ENCODE data around the gene FRMPD2. TPM values are rescaled to one million over a fixed set of nuclear protein-coding genes. Genes with fewer than 3 reads are reported as not detected.

Gene FRMPD2
- total RNA-seq, 1 experiment from 2014 or later: 0.30 TPM

DNA sequence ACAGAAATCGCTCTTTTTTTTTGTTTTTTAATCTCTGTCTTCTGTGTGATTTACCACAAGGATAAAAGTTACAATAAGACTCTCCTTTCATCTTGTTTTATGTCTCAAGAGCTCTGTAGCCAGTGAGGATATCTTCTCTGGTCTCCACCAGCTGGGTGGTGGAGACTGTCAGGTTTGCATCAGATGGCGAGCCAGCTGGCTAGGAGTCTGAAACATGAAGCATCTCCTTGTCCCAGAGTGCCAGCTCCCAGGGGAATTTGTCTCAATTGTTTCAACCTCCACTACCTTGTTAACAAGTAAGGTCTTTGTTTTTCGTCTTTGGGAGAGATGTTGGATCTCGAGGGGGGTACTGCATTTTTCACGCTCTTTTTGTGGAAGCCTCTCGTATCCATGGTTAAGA is 47.3 kb downstream of the FRMPD2 start:
- no peaks in the 10 kb centered on the region for H4K20me1 ChIP-seq (ENCODE audit: insufficient read depth)
- ChIA-PET RAD21 (ENCODE audit: low non-redundant PET in 1 of 2, low total read pairs in 2 of 2, uncharacterized antibody in 2 of 2, unreplicated experiment in 2 of 2) (no interaction called here), CTCF (no interaction called here), POLR2A (no interaction called here)
- no peaks in the 10 kb centered on the region for H3K36me3 ChIP-seq (ENCODE audit: control insufficient read depth in 1 of 2, insufficient read depth in 2 of 2, low read length in 2 of 2)
- H3K4me1 ChIP-seq (ENCODE audit: control insufficient read depth in 1 of 2, insufficient read depth in 2 of 2, low read length in 2 of 2): no peaks in the 10 kb centered on the region
- H3K9me3 ChIP-seq (ENCODE audit: control insufficient read depth in 1 of 2, insufficient read depth in 1 of 2, low read depth in 1 of 2, low read length in 2 of 2): no peaks in the 10 kb centered on the region
- no peak overlapping the region for H3K4me3 ChIP-seq (replicated peaks in 1 of 2; ENCODE audit: low read depth in 1 of 2, low read length in 2 of 2)
- DNase-seq (ENCODE audit: low read depth, low spot score) (no peak), ATAC-seq (no peak)
- no TSS peak for BruUV-seq (replicated peaks)
- no peak overlapping the region for H3K9ac ChIP-seq (ENCODE audit: low read length)
- no peak for TF ChIP-seq ELF1 (IDR thresholded peaks at IDR 0.05; ENCODE audit: borderline replicate concordance, low read depth)
- H2AFZ ChIP-seq (ENCODE audit: low read depth, low read length, poor library complexity, severe bottlenecking): no peak overlapping the region
- no peak overlapping the region for H3K27ac ChIP-seq (ENCODE audit: low read depth, low read length)
- no peak overlapping the region for H3K4me2 ChIP-seq (ENCODE audit: low read length)
- intact Hi-C loops (cut with micrococcal nuclease): no loop called here
- no peaks in the 10 kb centered on the region for H3K9me2 ChIP-seq (ENCODE audit: insufficient read depth)
- H3K79me2 ChIP-seq (ENCODE audit: insufficient read depth, low read length): no peaks in the 10 kb centered on the region
- peaks cover 23% of the 10 kb centered on the region; the same call in 1 of the 2 replicates for H3K27me3 ChIP-seq (ENCODE audit: insufficient read depth, low read length)

DNA sequence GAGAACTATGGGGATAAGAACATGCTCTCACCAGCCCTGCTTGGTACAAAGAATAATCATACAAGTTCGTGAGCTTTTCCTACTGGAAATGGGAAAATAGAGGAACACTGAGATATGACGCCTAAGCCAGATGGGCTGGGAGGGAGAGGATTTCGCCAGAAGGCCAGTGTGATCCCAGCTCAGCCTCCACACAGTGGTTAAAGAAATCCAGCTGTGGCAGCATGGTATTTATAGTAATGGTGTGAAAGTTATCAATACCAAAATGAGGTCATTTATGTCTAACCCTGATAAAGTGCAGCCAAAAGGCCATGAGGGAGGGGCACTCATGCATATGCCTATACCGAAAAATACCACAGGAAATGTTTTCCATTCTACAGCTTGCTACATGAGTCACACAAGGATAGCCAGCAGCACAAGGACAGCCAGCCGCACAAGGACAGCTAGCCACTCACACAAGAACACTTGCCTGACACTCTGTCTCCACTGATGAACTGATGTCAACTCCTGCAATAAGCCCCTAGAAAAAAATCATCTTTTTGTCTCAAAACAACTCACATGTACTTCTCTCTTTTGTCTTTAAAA is 49.4 kb downstream of the FRMPD2 start:
- BruUV-seq (replicated peaks): no TSS peak
- POLR2A ChIA-PET: no interaction called here
- peaks cover 23% of the 10 kb centered on the region; the same call in 1 of the 2 replicates for H3K27me3 ChIP-seq (ENCODE audit: insufficient read depth, low read length)

More for the DNA sequence above, 49.4 kb downstream of the FRMPD2 start:
- Histone ChIP-seq H3K4me3 (replicated peaks in 1 of 2; ENCODE audit: low read depth in 1 of 2, low read length in 2 of 2) (no peak overlapping the region), H3K27ac (ENCODE audit: low read depth, low read length) (no peak overlapping the region), H3K9me2 (ENCODE audit: insufficient read depth) (no peaks in the 10 kb centered on the region), H3K9me3 (ENCODE audit: control insufficient read depth in 1 of 2, insufficient read depth in 1 of 2, low read depth in 1 of 2, low read length in 2 of 2) (no peaks in the 10 kb centered on the region), H3K4me2 (ENCODE audit: low read length) (no peak overlapping the region), H2AFZ (ENCODE audit: low read depth, low read length, poor library complexity, severe bottlenecking) (no peak overlapping the region), H3K36me3 (ENCODE audit: control insufficient read depth in 1 of 2, insufficient read depth in 2 of 2, low read length in 2 of 2) (no peaks in the 10 kb centered on the region), H3K79me2 (ENCODE audit: insufficient read depth, low read length) (no peaks in the 10 kb centered on the region), H3K4me1 (ENCODE audit: control insufficient read depth in 1 of 2, insufficient read depth in 2 of 2, low read length in 2 of 2) (no peaks in the 10 kb centered on the region), H4K20me1 (ENCODE audit: insufficient read depth) (no peaks in the 10 kb centered on the region), H3K9ac (ENCODE audit: low read length) (no peak overlapping the region)
- RAD21 ChIA-PET (ENCODE audit: low non-redundant PET in 1 of 2, low total read pairs in 2 of 2, uncharacterized antibody in 2 of 2, unreplicated experiment in 2 of 2): no interaction called here
- DNase-seq (ENCODE audit: low read depth, low spot score) (no peak), ATAC-seq (no peak)
- TF ChIP-seq YY1 (IDR thresholded peaks at IDR 0.05; ENCODE audit: extremely low read depth, insufficient replicate concordance, low read depth, low read length): no peak
- no peak for TF ChIP-seq ZFX (IDR thresholded peaks at IDR 0.05)
- TF ChIP-seq EZH2 (IDR thresholded peaks at IDR 0.05): no peak
- TF ChIP-seq, protein P1, sequence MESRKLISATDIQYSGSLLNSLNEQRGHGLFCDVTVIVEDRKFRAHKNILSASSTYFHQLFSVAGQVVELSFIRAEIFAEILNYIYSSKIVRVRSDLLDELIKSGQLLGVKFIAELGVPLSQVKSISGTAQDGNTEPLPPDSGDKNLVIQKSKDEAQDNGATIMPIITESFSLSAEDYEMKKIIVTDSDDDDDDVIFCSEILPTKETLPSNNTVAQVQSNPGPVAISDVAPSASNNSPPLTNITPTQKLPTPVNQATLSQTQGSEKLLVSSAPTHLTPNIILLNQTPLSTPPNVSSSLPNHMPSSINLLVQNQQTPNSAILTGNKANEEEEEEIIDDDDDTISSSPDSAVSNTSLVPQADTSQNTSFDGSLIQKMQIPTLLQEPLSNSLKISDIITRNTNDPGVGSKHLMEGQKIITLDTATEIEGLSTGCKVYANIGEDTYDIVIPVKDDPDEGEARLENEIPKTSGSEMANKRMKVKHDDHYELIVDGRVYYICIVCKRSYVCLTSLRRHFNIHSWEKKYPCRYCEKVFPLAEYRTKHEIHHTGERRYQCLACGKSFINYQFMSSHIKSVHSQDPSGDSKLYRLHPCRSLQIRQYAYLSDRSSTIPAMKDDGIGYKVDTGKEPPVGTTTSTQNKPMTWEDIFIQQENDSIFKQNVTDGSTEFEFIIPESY (IDR thresholded peaks at IDR 0.05; ENCODE audit: extremely low read depth, insufficient replicate concordance, low read length): no peak
- TF ChIP-seq, protein P2, sequence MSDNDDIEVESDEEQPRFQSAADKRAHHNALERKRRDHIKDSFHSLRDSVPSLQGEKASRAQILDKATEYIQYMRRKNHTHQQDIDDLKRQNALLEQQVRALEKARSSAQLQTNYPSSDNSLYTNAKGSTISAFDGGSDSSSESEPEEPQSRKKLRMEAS (IDR thresholded peaks at IDR 0.05): no peak
- TF ChIP-seq SRF (IDR thresholded peaks at IDR 0.05; ENCODE audit: low read depth): no peak
- TF ChIP-seq POLR2A (IDR thresholded peaks at IDR 0.05; ENCODE audit: borderline replicate concordance, extremely low read depth, insufficient read depth, insufficient read length): no peak
- TF ChIP-seq, protein P3, sequence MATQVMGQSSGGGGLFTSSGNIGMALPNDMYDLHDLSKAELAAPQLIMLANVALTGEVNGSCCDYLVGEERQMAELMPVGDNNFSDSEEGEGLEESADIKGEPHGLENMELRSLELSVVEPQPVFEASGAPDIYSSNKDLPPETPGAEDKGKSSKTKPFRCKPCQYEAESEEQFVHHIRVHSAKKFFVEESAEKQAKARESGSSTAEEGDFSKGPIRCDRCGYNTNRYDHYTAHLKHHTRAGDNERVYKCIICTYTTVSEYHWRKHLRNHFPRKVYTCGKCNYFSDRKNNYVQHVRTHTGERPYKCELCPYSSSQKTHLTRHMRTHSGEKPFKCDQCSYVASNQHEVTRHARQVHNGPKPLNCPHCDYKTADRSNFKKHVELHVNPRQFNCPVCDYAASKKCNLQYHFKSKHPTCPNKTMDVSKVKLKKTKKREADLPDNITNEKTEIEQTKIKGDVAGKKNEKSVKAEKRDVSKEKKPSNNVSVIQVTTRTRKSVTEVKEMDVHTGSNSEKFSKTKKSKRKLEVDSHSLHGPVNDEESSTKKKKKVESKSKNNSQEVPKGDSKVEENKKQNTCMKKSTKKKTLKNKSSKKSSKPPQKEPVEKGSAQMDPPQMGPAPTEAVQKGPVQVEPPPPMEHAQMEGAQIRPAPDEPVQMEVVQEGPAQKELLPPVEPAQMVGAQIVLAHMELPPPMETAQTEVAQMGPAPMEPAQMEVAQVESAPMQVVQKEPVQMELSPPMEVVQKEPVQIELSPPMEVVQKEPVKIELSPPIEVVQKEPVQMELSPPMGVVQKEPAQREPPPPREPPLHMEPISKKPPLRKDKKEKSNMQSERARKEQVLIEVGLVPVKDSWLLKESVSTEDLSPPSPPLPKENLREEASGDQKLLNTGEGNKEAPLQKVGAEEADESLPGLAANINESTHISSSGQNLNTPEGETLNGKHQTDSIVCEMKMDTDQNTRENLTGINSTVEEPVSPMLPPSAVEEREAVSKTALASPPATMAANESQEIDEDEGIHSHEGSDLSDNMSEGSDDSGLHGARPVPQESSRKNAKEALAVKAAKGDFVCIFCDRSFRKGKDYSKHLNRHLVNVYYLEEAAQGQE (IDR thresholded peaks at IDR 0.05; ENCODE audit: low read depth): no peak
- TF ChIP-seq POLR2AphosphoS5 (IDR thresholded peaks at IDR 0.05; ENCODE audit: low read depth, low read length): no peak
- no peak for TF ChIP-seq CEBPB (IDR thresholded peaks at IDR 0.05; ENCODE audit: low read depth)
- TF ChIP-seq SIN3A (IDR thresholded peaks at IDR 0.05; ENCODE audit: low read depth): no peak
- CTCF ChIA-PET: interaction anchor here (1.4 kb wide), 1 partner anchor 11 kb away, joined by 3 read pairs; no protein-coding TSS in a partner anchor
- intact Hi-C loops (cut with micrococcal nuclease): no loop called here
